ENCODE data around the gene EXOSC5. TPM values are rescaled to one million over a fixed set of nuclear protein-coding genes. Genes with fewer than 3 reads are reported as not detected.
A peak's percentile ranks its signal among the peaks of the same experiment; 100 is the strongest.

EXOSC5 gene
- total RNA-seq, 2 experiments from 2014 or later = 18.8 to 25.2 TPM

DNA sequence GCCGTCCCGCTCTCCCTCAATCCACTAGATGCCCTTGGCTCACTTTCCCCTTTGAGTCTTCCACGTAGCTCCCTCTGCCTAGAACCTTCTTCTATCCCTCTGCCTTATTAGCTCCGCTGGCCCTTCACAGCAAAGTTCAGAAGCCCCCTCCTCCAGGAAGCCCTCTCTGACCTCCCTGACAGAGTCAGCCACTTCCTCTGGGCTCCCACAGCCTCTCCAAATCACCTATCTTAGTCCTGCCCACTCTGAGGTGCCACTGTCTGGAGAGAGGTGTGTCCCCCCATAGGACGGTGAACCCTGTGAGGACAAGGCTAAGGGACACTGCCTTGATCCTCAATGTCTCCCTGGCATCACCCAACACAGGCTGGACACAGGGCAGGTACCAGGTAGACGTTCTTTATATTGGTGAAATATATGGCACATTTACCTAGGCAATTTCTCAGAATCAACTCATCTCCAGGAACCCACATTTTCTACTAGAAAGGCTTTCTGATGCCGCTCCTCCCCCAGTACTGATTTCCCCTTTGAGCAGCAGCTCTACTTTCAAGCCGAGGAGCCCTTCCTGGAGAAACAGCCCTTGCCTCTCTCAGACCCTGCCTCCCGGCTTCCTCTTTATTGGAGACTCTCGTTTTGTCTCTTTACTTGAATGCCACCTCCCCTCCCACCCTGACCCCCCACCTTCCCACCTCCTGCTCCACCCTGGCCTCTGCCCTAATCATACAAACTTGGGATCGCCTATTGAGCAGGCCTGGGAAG is 40.0 kb downstream of the EXOSC5 start:
- peaks cover 16% of the 10 kb centered on the region for H3K36me3 Mint-ChIP-seq (ENCODE audit: low read depth)
- H3K9me3 Mint-ChIP-seq = no peaks in the 10 kb centered on the region
- no peak for DNase-seq
- H3K27ac Mint-ChIP-seq = peak overlapping the region; percentile 84
- ChIA-PET POLR2A (interaction anchor here (0.5 to 11.5 kb wide), 6 partner anchors 9 to 188 kb away, joined by 3 to 173 read pairs (median 8); partner anchors contain the start of genes CCDC97 and TMEM91), CTCF (interaction anchor here (1.2 to 6.9 kb wide), 4 partner anchors 8 to 94 kb away, joined by 3 to 81 read pairs (median 8); partner anchors contain the start of gene B9D2)
- peaks cover 51% of the 10 kb centered on the region for H3K4me1 Mint-ChIP-seq
- H3K27me3 Mint-ChIP-seq = no peaks in the 10 kb centered on the region
- H3K4me3 Mint-ChIP-seq = peak overlapping the region; percentile 16

DNA sequence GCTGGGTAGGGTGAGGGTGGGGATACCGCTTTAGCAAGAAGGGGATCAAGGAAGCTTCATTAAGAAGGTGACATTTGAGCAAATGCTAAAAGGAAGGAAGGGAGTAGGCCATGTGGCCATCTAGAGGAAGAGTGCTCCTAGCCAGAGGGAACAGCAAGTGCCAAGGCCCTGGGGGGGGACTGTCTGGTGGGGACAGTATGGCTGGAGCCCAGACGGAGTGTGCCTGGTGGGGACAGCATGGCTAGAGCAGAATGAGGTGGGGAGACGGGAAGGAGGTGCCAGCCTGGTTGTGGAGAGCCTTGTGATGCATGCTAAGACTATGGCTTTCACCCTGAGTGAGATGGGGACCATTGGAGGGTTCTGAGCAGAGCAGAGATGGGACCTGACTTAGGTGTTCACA is 41.4 kb downstream of the EXOSC5 start:
- Mint-ChIP-seq H3K9me3 (no peaks in the 10 kb centered on the region), H3K36me3 (ENCODE audit: low read depth) (peaks cover 26% of the 10 kb centered on the region), H3K27ac (peak overlapping the region; percentile 84), H3K27me3 (no peaks in the 10 kb centered on the region), H3K4me1 (peaks cover 54% of the 10 kb centered on the region), H3K4me3 (no peak overlapping the region)
- DNase-seq = no peak
- ChIA-PET POLR2A (interaction anchor here (0.7 to 11.5 kb wide), 6 partner anchors 9 to 97 kb away, joined by 3 to 173 read pairs (median 16); partner anchors contain the start of genes B9D2 and CCDC97), CTCF (interaction anchor here (1.0 to 6.9 kb wide), 5 partner anchors 9 to 93 kb away, joined by 3 to 81 read pairs (median 4); partner anchors contain the start of gene B9D2)

- peak overlapping the region; percentile 28 for H3K4me3 Mint-ChIP-seq
- H3K36me3 Mint-ChIP-seq (ENCODE audit: low read depth) = peaks cover 31% of the 10 kb centered on the region
- ChIA-PET CTCF (interaction anchor here (1.0 to 6.9 kb wide), 4 partner anchors 10 to 92 kb away, joined by 4 to 81 read pairs (median 8); partner anchors contain the start of gene B9D2), POLR2A (interaction anchor here (0.5 to 11.5 kb wide), 6 partner anchors 9 to 211 kb away, joined by 3 to 173 read pairs (median 16); partner anchors contain the start of genes B9D2 and CCDC97)
- DNase-seq = no peak
- no peaks in the 10 kb centered on the region for H3K9me3 Mint-ChIP-seq
- peaks cover 54% of the 10 kb centered on the region for H3K4me1 Mint-ChIP-seq
- no peaks in the 10 kb centered on the region for H3K27me3 Mint-ChIP-seq
- peak overlapping the region; percentile 84 for H3K27ac Mint-ChIP-seq
These were observed 42.1 kb downstream of the EXOSC5 start for GRCh38 chr19:41355035-41355434.

DNA sequence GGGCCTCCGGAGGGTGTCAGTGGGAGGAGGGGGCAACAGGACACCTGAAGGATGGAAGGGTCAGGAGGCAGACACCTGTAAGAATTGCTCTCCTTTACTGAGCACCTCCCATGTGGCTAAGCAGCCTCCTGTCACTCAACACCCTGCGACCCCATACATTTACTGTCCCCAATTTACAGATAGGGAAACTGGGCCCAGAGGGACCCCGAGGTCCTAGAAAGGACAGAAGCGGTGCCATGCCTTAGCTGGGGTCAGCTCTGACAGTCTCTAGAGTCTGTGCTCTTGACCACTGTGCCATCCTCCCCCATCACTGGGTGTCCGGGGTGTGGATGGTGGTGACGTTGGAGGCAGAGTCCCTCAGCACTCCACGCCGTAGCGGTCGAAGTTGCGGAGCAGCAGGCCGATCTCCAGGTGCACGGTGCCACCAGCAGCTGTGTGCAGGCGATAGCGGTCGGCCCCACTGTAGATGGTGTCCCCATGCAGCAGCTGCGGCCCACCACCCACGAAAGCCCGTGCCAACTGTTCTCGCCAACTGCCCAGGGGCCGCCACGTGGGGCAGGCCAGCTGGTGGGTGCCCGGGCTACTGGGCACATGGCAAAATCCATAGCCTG is 42.7 kb downstream of the EXOSC5 start:
- ChIA-PET POLR2A (interaction anchor here (1.6 to 11.5 kb wide), 4 partner anchors 10 to 91 kb away, joined by 11 to 173 read pairs (median 51); partner anchors contain the start of genes B9D2 and CCDC97), CTCF (interaction anchor here (1.4 to 6.9 kb wide), 2 partner anchors 10 to 32 kb away, joined by 4 to 81 read pairs; partner anchors contain the start of gene B9D2)
- H3K4me3 Mint-ChIP-seq = peak overlapping the region; percentile 97
- no peaks in the 10 kb centered on the region for H3K9me3 Mint-ChIP-seq
- DNase-seq = no peak
- peaks cover 33% of the 10 kb centered on the region for H3K36me3 Mint-ChIP-seq (ENCODE audit: low read depth)
- no peaks in the 10 kb centered on the region for H3K27me3 Mint-ChIP-seq
- peaks cover 56% of the 10 kb centered on the region for H3K4me1 Mint-ChIP-seq
- H3K27ac Mint-ChIP-seq = peak overlapping the region; percentile 84

DNA sequence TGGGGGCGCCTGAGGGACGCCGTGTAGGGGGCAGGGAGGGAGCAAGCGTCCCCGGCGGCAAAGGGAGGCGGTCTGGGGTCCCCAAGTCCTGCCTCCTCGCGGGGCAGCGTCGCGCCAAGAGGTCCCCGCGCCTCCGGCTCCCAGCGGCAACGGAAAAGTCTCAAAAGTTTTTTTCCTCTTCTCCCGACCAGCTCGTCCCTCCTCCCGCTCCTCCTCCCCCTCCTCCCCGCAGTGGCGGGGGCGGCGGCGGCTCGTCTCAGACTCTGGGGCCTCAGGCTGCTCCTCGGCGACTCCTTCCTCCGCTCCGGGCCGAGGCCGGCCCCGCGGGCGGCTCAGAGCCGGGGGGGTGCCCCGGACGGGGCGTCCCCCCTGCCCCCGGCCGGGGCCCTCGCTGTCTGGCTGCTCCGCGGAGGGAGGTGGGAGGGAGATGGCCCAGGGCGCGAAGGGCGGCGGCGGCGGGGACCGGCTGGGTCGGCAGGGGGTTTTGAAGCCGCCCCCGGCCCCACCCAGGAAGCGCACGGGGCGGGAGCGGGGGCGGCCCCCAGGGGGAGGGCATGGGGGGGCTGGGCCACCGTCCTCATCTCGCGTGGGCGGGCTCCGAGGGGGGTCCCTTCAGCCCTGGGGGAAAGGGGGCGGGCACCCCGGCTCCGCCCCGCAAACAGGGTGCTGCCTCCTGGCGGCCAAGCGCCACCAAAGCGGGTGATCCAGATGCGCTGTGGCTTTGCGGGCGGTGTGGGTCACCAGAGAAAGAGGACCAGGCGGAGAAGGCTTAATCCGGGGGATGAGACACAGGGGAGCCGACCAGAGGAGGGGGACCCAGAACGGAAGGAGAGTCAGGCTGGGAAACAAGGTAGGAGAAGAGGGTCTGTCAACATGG is 43.5 kb downstream of the EXOSC5 start, which contains the start of gene TGFB1:
Gene TGFB1, minus strand, starts transcription at position 457 of the 877 bp plus-strand sequence. CDS start 878 bp downstream, outside the sequence.
- Mint-ChIP-seq H3K27me3 (no peaks in the 10 kb centered on the region), H3K4me1 (peaks cover 64% of the 10 kb centered on the region), H3K9me3 (peaks cover 2% of the 10 kb centered on the region), H3K36me3 (ENCODE audit: low read depth) (peaks cover 38% of the 10 kb centered on the region), H3K4me3 (peak within 1 kb of the TSS; percentile 97), H3K27ac (peak within 1 kb of the TSS; percentile 90)
- peak; percentile 93 for DNase-seq
- ChIA-PET CTCF (interaction anchor here (1.0 to 6.9 kb wide), 7 partner anchors 11 to 90 kb away, joined by 3 to 81 read pairs (median 6); partner anchors contain the start of genes B9D2 and HNRNPUL1), POLR2A (interaction anchor here (0.8 to 11.5 kb wide), 11 partner anchors 9 to 862 kb away, joined by 3 to 173 read pairs (median 8); partner anchors contain the start of genes B9D2, CCDC97 and DMAC2)

- peaks cover 61% of the 10 kb centered on the region for H3K4me1 Mint-ChIP-seq
- peaks cover 3% of the 10 kb centered on the region for H3K9me3 Mint-ChIP-seq
- ChIA-PET CTCF (interaction anchor here (0.6 to 6.9 kb wide), 16 partner anchors 11 to 194 kb away, joined by 3 to 81 read pairs (median 4); partner anchors contain the start of genes B9D2 and HNRNPUL1), POLR2A (interaction anchor here (0.8 to 11.5 kb wide), 17 partner anchors 9 to 863 kb away, joined by 3 to 173 read pairs (median 5); partner anchors contain the start of genes B9D2, CCDC97, DMAC2 and HNRNPUL1)
- peak; percentile 80 for DNase-seq
- H3K27ac Mint-ChIP-seq = peak overlapping the region; percentile 90
- peak overlapping the region; percentile 97 for H3K4me3 Mint-ChIP-seq
- H3K27me3 Mint-ChIP-seq = no peaks in the 10 kb centered on the region
- H3K36me3 Mint-ChIP-seq (ENCODE audit: low read depth) = peaks cover 44% of the 10 kb centered on the region
These were observed 44.3 kb downstream of the EXOSC5 start for GRCh38 chr19:41352609-41353465.

- Mint-ChIP-seq H3K4me1 (peaks cover 58% of the 10 kb centered on the region), H3K27me3 (no peaks in the 10 kb centered on the region), H3K27ac (peak overlapping the region; percentile 90), H3K4me3 (peak overlapping the region; percentile 97), H3K9me3 (peaks cover 3% of the 10 kb centered on the region), H3K36me3 (ENCODE audit: low read depth) (peaks cover 48% of the 10 kb centered on the region)
- no peak for DNase-seq
- ChIA-PET CTCF (interaction anchor here (0.6 to 6.9 kb wide), 17 partner anchors 10 to 195 kb away, joined by 3 to 81 read pairs (median 4); partner anchors contain the start of genes B9D2 and HNRNPUL1), POLR2A (interaction anchor here (1.0 to 11.5 kb wide), 14 partner anchors 8 to 203 kb away, joined by 3 to 173 read pairs (median 8); partner anchors contain the start of genes B9D2, CCDC97, DMAC2 and HNRNPUL1)
These were observed 44.9 kb downstream of the EXOSC5 start for GRCh38 chr19:41352279-41352608.

- no peaks in the 10 kb centered on the region for H3K27me3 Mint-ChIP-seq
- H3K9me3 Mint-ChIP-seq = peaks cover 3% of the 10 kb centered on the region
- peak overlapping the region; percentile 97 for H3K4me3 Mint-ChIP-seq
- H3K27ac Mint-ChIP-seq = peak overlapping the region; percentile 90
- ChIA-PET POLR2A (interaction anchor here (0.7 to 11.5 kb wide), 16 partner anchors 9 to 203 kb away, joined by 3 to 173 read pairs (median 6); partner anchors contain the start of genes B9D2, CCDC97, DMAC2 and HNRNPUL1), CTCF (interaction anchor here (0.6 to 6.9 kb wide), 15 partner anchors 9 to 170 kb away, joined by 3 to 81 read pairs (median 4); partner anchors contain the start of genes B9D2, DMAC2 and HNRNPUL1)
- DNase-seq = peak; percentile 87
- H3K36me3 Mint-ChIP-seq (ENCODE audit: low read depth) = peaks cover 48% of the 10 kb centered on the region
- peaks cover 54% of the 10 kb centered on the region for H3K4me1 Mint-ChIP-seq
These were observed 45.6 kb downstream of the EXOSC5 start for GRCh38 chr19:41351339-41352245.

GRCh38 chr19:41350735-41351338 is 46.3 kb downstream of the EXOSC5 start:
- no peaks in the 10 kb centered on the region for H3K27me3 Mint-ChIP-seq
- H3K4me1 Mint-ChIP-seq = peaks cover 51% of the 10 kb centered on the region
- peaks cover 56% of the 10 kb centered on the region for H3K36me3 Mint-ChIP-seq (ENCODE audit: low read depth)
- ChIA-PET CTCF (interaction anchor here (0.6 to 6.9 kb wide), 13 partner anchors 8 to 99 kb away, joined by 3 to 81 read pairs (median 4); partner anchors contain the start of genes B9D2, DMAC2 and HNRNPUL1), POLR2A (interaction anchor here (0.7 to 11.5 kb wide), 11 partner anchors 8 to 198 kb away, joined by 3 to 173 read pairs (median 11); partner anchors contain the start of genes B9D2, CCDC97, DMAC2 and HNRNPUL1)
- DNase-seq = no peak
- peak overlapping the region; percentile 90 for H3K27ac Mint-ChIP-seq
- peaks cover 3% of the 10 kb centered on the region for H3K9me3 Mint-ChIP-seq
- H3K4me3 Mint-ChIP-seq = peak overlapping the region; percentile 97
